OCI-LY3 (cell line): ENCODE data around the gene HTRA1.

Experiments used
- CTCF ChIP-seq: fragments of 200-600, 300-600 bp; sonication (generic); IDR thresholded peaks from 2 replicates; pipeline ENCODE4 v1.5.1; 2014; ENCODE audit warnings: antibody characterized with exemption, low read length, low read depth
- EZH2phosphoT487 ChIP-seq: fragments of 200-600 bp; shearing (Covaris generic); IDR thresholded peaks from 2 replicates; pipeline ENCODE4 v1.6.1; 2018; ENCODE audit warnings: antibody characterized with exemption, mixed run types, low read depth

- no peak for TF ChIP-seq CTCF
- no peak for TF ChIP-seq EZH2phosphoT487
Observed at GRCh38 chr10:122424059-122424458, 37.3 kb upstream of the HTRA1 start.
